HUES64 (cell line): ENCODE data around the gene WDFY1.

ENCODE experiments used
- H3K27ac ChIP-seq: 2 replicates; pipeline ENCODE4 v1.7.0; 2013; ENCODE audit warnings: low read depth, low read length, inconsistent platforms
- H3K27me3 ChIP-seq: 2 replicates; pipeline ENCODE4 v1.6.1; 2013; ENCODE audit warnings: mild to moderate bottlenecking, low read length; ENCODE audit not compliant: insufficient read depth
- H3K36me3 ChIP-seq: 2 replicates; pipeline ENCODE4 v1.6.1; 2013; ENCODE audit warnings: mild to moderate bottlenecking, low read length; ENCODE audit not compliant: insufficient read depth
- H3K4me1 ChIP-seq: 2 replicates; pipeline ENCODE4 v1.6.1; 2013; ENCODE audit warnings: mild to moderate bottlenecking, low read length, moderate library complexity; ENCODE audit not compliant: insufficient read depth
- H3K4me3 ChIP-seq: 2 replicates; pipeline ENCODE4 v1.5.1; 2013; ENCODE audit warnings: mild to moderate bottlenecking, low read length, moderate library complexity
- H3K9ac ChIP-seq: 2 replicates; pipeline ENCODE4 v1.6.1; 2013; ENCODE audit warnings: mild to moderate bottlenecking, low read depth, low read length
- H3K9me3 ChIP-seq: 2 replicates; pipeline ENCODE4 v1.6.1; 2013; ENCODE audit warnings: low read depth, low read length; ENCODE audit not compliant: insufficient read depth
- WGBS: fragments of 150-250, 120-280 bp; methylation state at CpG from one replicate; pipeline ENCODE4 v1.1.7; 2013; ENCODE audit warnings: missing lambda C conversion rate; 5-methylcytosine and 5-hydroxymethylcytosine counted together

Gene WDFY1

DNA sequence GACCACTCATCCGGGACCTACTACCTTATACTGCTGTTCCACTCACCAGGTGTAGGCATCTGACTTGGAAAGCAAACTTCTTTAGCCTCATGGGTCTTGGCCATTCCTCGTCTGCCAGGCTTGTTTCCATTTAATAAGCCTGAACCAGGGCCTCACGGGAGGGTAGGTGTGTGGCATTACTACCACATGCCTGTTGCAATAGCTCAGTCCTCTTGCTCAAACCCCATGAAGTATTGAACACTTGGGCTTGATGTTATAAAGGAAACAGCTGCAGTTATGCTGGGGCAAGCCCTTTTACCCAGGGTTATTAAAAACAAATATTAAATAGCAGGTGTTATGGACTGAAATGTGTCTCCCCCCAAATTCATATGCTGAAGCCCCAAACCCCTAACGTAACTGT is 33.3 kb upstream of the WDFY1 start:
- Histone ChIP-seq H3K36me3 (peaks cover 32% of the 10 kb centered on the region), H3K4me1 (no peaks in the 10 kb centered on the region), H3K4me3 (no peak overlapping the region), H3K9me3 (no peaks in the 10 kb centered on the region), H3K27me3 (no peaks in the 10 kb centered on the region), H3K9ac (no peak overlapping the region), H3K27ac (no peak overlapping the region)
- 96% methylated on average over 4 of the region's 4 CpGs for WGBS

DNA sequence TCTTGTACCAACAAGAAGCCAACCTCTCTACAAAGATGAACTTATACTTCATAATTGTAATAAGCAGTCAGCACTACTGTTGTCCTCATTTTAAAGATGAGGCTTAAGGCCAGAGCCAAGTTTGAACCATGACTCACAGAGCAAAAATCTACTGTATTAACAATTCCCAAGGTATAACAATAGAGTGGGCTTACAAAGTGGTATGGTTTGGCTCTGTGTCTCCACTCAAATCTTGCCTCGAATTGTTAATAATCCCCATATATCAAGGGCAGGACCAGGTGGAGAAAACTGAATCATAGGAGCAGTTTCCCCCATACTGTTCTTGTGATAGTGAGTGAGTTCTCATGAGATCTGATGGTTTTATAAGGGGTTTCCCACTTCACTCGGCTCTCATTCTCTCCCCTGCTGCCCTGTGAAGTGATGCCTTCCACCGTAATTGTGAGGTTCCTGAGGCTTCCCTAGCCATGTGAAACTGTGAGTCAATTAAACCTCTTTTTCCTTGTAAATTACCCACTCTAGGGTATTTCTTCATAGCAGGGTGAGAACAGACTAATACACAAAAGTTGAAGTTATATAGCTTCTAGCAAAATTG is 31.6 kb upstream of the WDFY1 start:
- Histone ChIP-seq H3K27ac (no peak overlapping the region), H3K4me3 (no peak overlapping the region), H3K36me3 (peaks cover 26% of the 10 kb centered on the region), H3K9me3 (no peaks in the 10 kb centered on the region), H3K9ac (no peak overlapping the region), H3K4me1 (no peaks in the 10 kb centered on the region), H3K27me3 (no peaks in the 10 kb centered on the region)
- WGBS, result 78% methylated on average over 3 of the region's 3 CpGs

- Histone ChIP-seq H3K9ac (no peak overlapping the region), H3K36me3 (peaks cover 18% of the 10 kb centered on the region), H3K4me1 (no peaks in the 10 kb centered on the region), H3K9me3 (no peaks in the 10 kb centered on the region), H3K27ac (no peak overlapping the region), H3K4me3 (no peak overlapping the region), H3K27me3 (no peaks in the 10 kb centered on the region)
- 98% methylated on average over 3 of the region's 3 CpGs for WGBS
Measured at GRCh38 chr2:223973606-223974005, 28.5 kb upstream of the WDFY1 start.

- Histone ChIP-seq H3K27ac (no peak overlapping the region), H3K9me3 (no peaks in the 10 kb centered on the region), H3K4me3 (no peak overlapping the region), H3K27me3 (no peaks in the 10 kb centered on the region), H3K4me1 (no peaks in the 10 kb centered on the region), H3K36me3 (peaks cover 21% of the 10 kb centered on the region), H3K9ac (no peak overlapping the region)
- WGBS, result 85% methylated on average over 7 of the region's 7 CpGs
Measured at GRCh38 chr2:223972656-223973102, 27.5 kb upstream of the WDFY1 start.

GRCh38 chr2:223971731-223972130 is 26.6 kb upstream of the WDFY1 start:
- Histone ChIP-seq H3K27ac (no peak overlapping the region), H3K4me3 (no peak overlapping the region), H3K9ac (no peak overlapping the region), H3K9me3 (no peaks in the 10 kb centered on the region), H3K27me3 (no peaks in the 10 kb centered on the region), H3K4me1 (no peaks in the 10 kb centered on the region), H3K36me3 (peaks cover 26% of the 10 kb centered on the region)
- WGBS, result 87% methylated on average over 4 of the region's 5 CpGs

GRCh38 chr2:223970343-223971128 is 25.4 kb upstream of the WDFY1 start:
- H3K4me3 ChIP-seq, result no peak overlapping the region
- no peak overlapping the region for H3K27ac ChIP-seq
- WGBS, result 72% methylated on average over 8 of the region's 8 CpGs
- no peaks in the 10 kb centered on the region for H3K4me1 ChIP-seq
- no peaks in the 10 kb centered on the region for H3K9me3 ChIP-seq
- H3K27me3 ChIP-seq, result no peaks in the 10 kb centered on the region
- peaks cover 34% of the 10 kb centered on the region for H3K36me3 ChIP-seq
- H3K9ac ChIP-seq, result no peak overlapping the region

DNA sequence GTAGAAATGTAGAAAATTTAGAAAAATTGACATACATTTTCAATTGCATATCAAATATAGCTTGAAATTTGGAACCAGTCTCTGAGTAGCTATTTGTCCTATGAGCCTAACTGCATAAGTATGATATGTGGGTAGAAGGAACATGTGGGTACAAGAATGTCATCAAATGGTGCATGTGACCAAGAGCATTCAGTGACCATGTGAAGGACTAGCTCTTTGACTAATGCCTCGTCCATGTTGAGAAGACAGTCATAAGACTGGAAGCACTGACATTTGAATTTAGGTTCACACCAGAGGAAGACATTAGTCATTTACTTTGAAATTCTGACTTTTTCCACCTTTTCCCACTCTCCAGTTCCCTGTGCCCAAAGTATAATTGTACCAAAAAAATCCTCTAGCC is 24.7 kb upstream of the WDFY1 start:
- no peaks in the 10 kb centered on the region for H3K9me3 ChIP-seq
- no peak overlapping the region for H3K27ac ChIP-seq
- H3K9ac ChIP-seq, result no peak overlapping the region
- WGBS, result 95% methylated on average over 1 of the region's 1 CpG
- H3K36me3 ChIP-seq, result peaks cover 40% of the 10 kb centered on the region
- no peak overlapping the region for H3K4me3 ChIP-seq
- no peaks in the 10 kb centered on the region for H3K4me1 ChIP-seq
- H3K27me3 ChIP-seq, result no peaks in the 10 kb centered on the region

- Histone ChIP-seq H3K27me3 (no peaks in the 10 kb centered on the region), H3K4me1 (no peaks in the 10 kb centered on the region), H3K36me3 (peaks cover 45% of the 10 kb centered on the region), H3K9me3 (no peaks in the 10 kb centered on the region), H3K4me3 (no peak overlapping the region), H3K9ac (no peak overlapping the region), H3K27ac (no peak overlapping the region)
- 0% methylated on average over 1 of the region's 3 CpGs for WGBS
Measured at GRCh38 chr2:223969315-223969714, 24.2 kb upstream of the WDFY1 start.

DNA sequence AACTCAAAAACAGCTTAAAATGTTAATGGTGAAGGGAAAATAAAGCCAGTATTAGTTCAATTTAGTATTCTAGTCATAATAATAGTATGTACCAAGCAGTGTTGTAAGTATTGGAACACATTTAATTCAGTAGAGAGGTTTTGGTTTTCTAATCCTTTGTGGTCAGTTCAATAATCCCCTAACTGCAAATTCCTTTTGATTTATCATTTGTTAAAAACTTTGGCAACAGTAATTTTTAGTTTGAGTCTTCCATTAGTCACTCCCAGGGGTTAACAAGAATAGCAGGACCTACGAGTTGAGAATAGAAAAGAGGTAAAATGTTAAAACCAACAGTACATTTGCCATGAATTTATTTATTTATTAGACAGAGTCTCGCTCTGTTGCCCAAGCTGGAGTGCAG is 22.8 kb upstream of the WDFY1 start:
- Histone ChIP-seq H3K36me3 (peaks cover 58% of the 10 kb centered on the region), H3K9me3 (no peaks in the 10 kb centered on the region), H3K27ac (no peak overlapping the region), H3K4me1 (no peaks in the 10 kb centered on the region), H3K9ac (no peak overlapping the region), H3K27me3 (no peaks in the 10 kb centered on the region), H3K4me3 (no peak overlapping the region)
- WGBS, result 97% methylated on average over 2 of the region's 2 CpGs

- Histone ChIP-seq H3K4me3 (peak overlapping the region; percentile 3), H3K27ac (no peak overlapping the region), H3K9ac (no peak overlapping the region), H3K9me3 (no peaks in the 10 kb centered on the region), H3K4me1 (peaks cover 35% of the 10 kb centered on the region), H3K27me3 (no peaks in the 10 kb centered on the region), H3K36me3 (peaks cover 60% of the 10 kb centered on the region)
- WGBS, result 86% methylated on average over 5 of the region's 5 CpGs
Measured at GRCh38 chr2:223959688-223960087, 14.6 kb upstream of the WDFY1 start.

GRCh38 chr2:223957092-223957851 is 12.1 kb upstream of the WDFY1 start, which contains the start of gene MRPL44:
Gene MRPL44 (plus strand): TSS chr2:223957463. CDS start chr2:223957473, 10 bp downstream.
- H3K4me1 ChIP-seq, result peaks cover 40% of the 10 kb centered on the region
- peak within 1 kb of the TSS; percentile 90 for H3K9ac ChIP-seq
- H3K9me3 ChIP-seq, result no peaks in the 10 kb centered on the region
- H3K27me3 ChIP-seq, result no peaks in the 10 kb centered on the region
- under 1% methylated on average over 65 of the region's 65 CpGs for WGBS
- peak within 1 kb of the TSS; percentile 62 for H3K27ac ChIP-seq
- peak within 1 kb of the TSS; percentile 76 for H3K4me3 ChIP-seq
- peaks cover 36% of the 10 kb centered on the region for H3K36me3 ChIP-seq
